Measurements from ENCODE around the gene CHCHD4. TPM values are rescaled to one million over a fixed set of nuclear protein-coding genes. Genes with fewer than 3 reads are reported as not detected.

Gene CHCHD4
- total RNA-seq, 1 donor from 2014 or later: 20.7 TPM

- Histone ChIP-seq H3K27me3 (ENCODE audit: control insufficient read depth, insufficient read depth, low read length) (no peaks in the 10 kb centered on the region), H3K36me3 (ENCODE audit: control insufficient read depth, insufficient read depth, low read length) (peaks cover 3% of the 10 kb centered on the region), H3K4me3 (ENCODE audit: low read depth, low read length) (no peak overlapping the region)
- DNase-seq (ENCODE audit: low read depth): peak; percentile 99
- no peak for TF ChIP-seq CTCF (IDR thresholded peaks at IDR 0.05; ENCODE audit: insufficient read depth, low read length, poor library complexity, severe bottlenecking)
Observed at GRCh38 chr3:14144423-14145075, 19.9 kb upstream of the CHCHD4 start.

GRCh38 chr3:14143271-14144225 is 18.9 kb upstream of the CHCHD4 start:
- Histone ChIP-seq H3K27me3 (ENCODE audit: control insufficient read depth, insufficient read depth, low read length) (no peaks in the 10 kb centered on the region), H3K4me3 (ENCODE audit: low read depth, low read length) (no peak overlapping the region), H3K36me3 (ENCODE audit: control insufficient read depth, insufficient read depth, low read length) (peaks cover 3% of the 10 kb centered on the region)
- DNase-seq (ENCODE audit: low read depth): peak; percentile 84
- no peak for TF ChIP-seq CTCF (IDR thresholded peaks at IDR 0.05; ENCODE audit: insufficient read depth, low read length, poor library complexity, severe bottlenecking)

- Histone ChIP-seq H3K4me3 (ENCODE audit: low read depth, low read length) (no peak overlapping the region), H3K27me3 (ENCODE audit: control insufficient read depth, insufficient read depth, low read length) (no peaks in the 10 kb centered on the region), H3K36me3 (ENCODE audit: control insufficient read depth, insufficient read depth, low read length) (peaks cover 3% of the 10 kb centered on the region)
- DNase-seq (ENCODE audit: low read depth): no peak
- TF ChIP-seq CTCF (IDR thresholded peaks at IDR 0.05; ENCODE audit: insufficient read depth, low read length, poor library complexity, severe bottlenecking): no peak
Observed at GRCh38 chr3:14142567-14143270, 18.0 kb upstream of the CHCHD4 start.

- Histone ChIP-seq H3K4me3 (ENCODE audit: low read depth, low read length) (no peak overlapping the region), H3K36me3 (ENCODE audit: control insufficient read depth, insufficient read depth, low read length) (peaks cover 3% of the 10 kb centered on the region), H3K27me3 (ENCODE audit: control insufficient read depth, insufficient read depth, low read length) (no peaks in the 10 kb centered on the region)
- TF ChIP-seq CTCF (IDR thresholded peaks at IDR 0.05; ENCODE audit: insufficient read depth, low read length, poor library complexity, severe bottlenecking): no peak
- no peak for DNase-seq (ENCODE audit: low read depth)
Observed at GRCh38 chr3:14141602-14142341, 17.1 kb upstream of the CHCHD4 start.

GRCh38 chr3:14141144-14141543 is 16.5 kb upstream of the CHCHD4 start:
- no peak for TF ChIP-seq CTCF (IDR thresholded peaks at IDR 0.05; ENCODE audit: insufficient read depth, low read length, poor library complexity, severe bottlenecking)
- peaks cover 2% of the 10 kb centered on the region for H3K36me3 ChIP-seq (ENCODE audit: control insufficient read depth, insufficient read depth, low read length)
- DNase-seq (ENCODE audit: low read depth): no peak
- no peaks in the 10 kb centered on the region for H3K27me3 ChIP-seq (ENCODE audit: control insufficient read depth, insufficient read depth, low read length)
- H3K4me3 ChIP-seq (ENCODE audit: low read depth, low read length): no peak overlapping the region

Measured in kidney epithelial cell (primary cell).